ENCODE data around the gene RNF8. TPM values are rescaled to one million over a fixed set of nuclear protein-coding genes. Genes with fewer than 3 reads are reported as not detected.
A peak's percentile ranks its signal among the peaks of the same experiment; 100 is the strongest.

The RNF8 gene
- total and polyA plus RNA-seq, 10 of the 15 experiments (the other 5 are each of a cell fraction or from before 2014, with no cell fraction given), result 7.8 to 30.2 (median 23.3) TPM

GRCh38 chr6:37323580-37323979, 30.2 kb upstream of the RNF8 start:
- CTCF ChIA-PET, result interaction anchor here (1.4 to 3.7 kb wide), 3 partner anchors 13 to 369 kb away, joined by 5 to 61 read pairs (median 6); no protein-coding TSS in a partner anchor
- peaks cover 0 to 18% of the 10 kb centered on the region in 2 experiments; a peak in 3 of 4 replicates for H3K36me3 ChIP-seq (ENCODE audit: control insufficient read depth in 2 of 2, insufficient read depth in 2 of 2, low read length in 1 of 2)
- in situ Hi-C loops (cut with MboI), result loop anchor here (5.0 kb wide), 1 partner anchor 369 kb away; no protein-coding TSS in a partner anchor
- RAD21 ChIA-PET (ENCODE audit: unreplicated experiment), result no interaction called here
- no peak overlapping the region for H3K9ac ChIP-seq (ENCODE audit: control insufficient read depth, insufficient read depth, low read length)
- TF ChIP-seq RCOR1 (conservative IDR thresholded peaks at IDR 0.05; ENCODE audit: low read depth, low read length) (no peak), EGR1 (IDR thresholded peaks at IDR 0.05; ENCODE audit: borderline replicate concordance in 1 of 2, low read depth in 2 of 2, low read length in 2 of 2) (no peak), RUNX3 (IDR thresholded peaks at IDR 0.05; ENCODE audit: low read length) (no peak), ZNF384 (IDR thresholded peaks at IDR 0.05; ENCODE audit: borderline replicate concordance, low read depth, low read length) (no peak), CEBPB (IDR thresholded peaks at IDR 0.05; ENCODE audit: borderline replicate concordance in 1 of 2, low read depth in 2 of 2, low read length in 2 of 2) (no peak), ASH2L (IDR thresholded peaks at IDR 0.05; ENCODE audit: borderline replicate concordance, low read depth) (no peak), CHD1 (IDR thresholded peaks at IDR 0.05; ENCODE audit: low read depth, low read length) (no peak), USF1 (IDR thresholded peaks at IDR 0.05; ENCODE audit: borderline replicate concordance, extremely low read length, insufficient read depth, low read depth, low read length) (no peak)
- FAIRE-seq (no peak), DNase-seq (ENCODE audit: low read depth, low spot score) (no peak), ATAC-seq (no peak)
- BruUV-seq (replicated peaks), result TSS peak; percentile 29
- no peak overlapping the region for H3K4me3 ChIP-seq
- POLR2A ChIA-PET, result no interaction called here
- H2AFZ ChIP-seq (ENCODE audit: control insufficient read depth, low read depth, low read length), result no peak overlapping the region
- H3K4me1 ChIP-seq (ENCODE audit: control insufficient read depth, insufficient read depth, low read length), result no peaks in the 10 kb centered on the region
- no peaks in the 10 kb centered on the region for H3K79me2 ChIP-seq (ENCODE audit: control insufficient read depth, insufficient read depth, low read length)
- SMC1A ChIA-PET (ENCODE audit: uncharacterized antibody, unreplicated experiment), result interaction anchor here (0.6 to 1.5 kb wide), 3 partner anchors 9 to 520 kb away, joined by 3 to 4 read pairs (median 3); no protein-coding TSS in a partner anchor
- H3K27ac ChIP-seq (ENCODE audit: control insufficient read depth, insufficient read depth), result no peak overlapping the region
- H4K20me1 ChIP-seq (ENCODE audit: control insufficient read depth, insufficient read depth), result no peaks in the 10 kb centered on the region
- no peak overlapping the region for H3K4me2 ChIP-seq (ENCODE audit: control insufficient read depth, insufficient read depth)
- H3K9me3 ChIP-seq (replicated peaks; ENCODE audit: control insufficient read depth, insufficient read depth, low read length), result no peaks in the 10 kb centered on the region
- no peaks in the 10 kb centered on the region for H3K27me3 ChIP-seq (replicated peaks in 1 of 2; ENCODE audit: control insufficient read depth in 2 of 2, insufficient read depth in 2 of 2, low read length in 1 of 2)
- 64% methylated on average over 3 of the region's 3 CpGs for WGBS (ENCODE audit: insufficient coverage, insufficient replicate concordance, low lambda C conversion rate, missing lambda C conversion rate)
- intact Hi-C loops (cut with micrococcal nuclease; ENCODE audit: unreplicated experiment), result loop anchor here (10.0 kb wide), 1 partner anchor 241 kb away; no protein-coding TSS in a partner anchor

Measured in GM12878 (cell line).